IMR-90 (cell line): Measurements from ENCODE around the gene COL25A1. TPM values are rescaled to one million over a fixed set of nuclear protein-coding genes. Genes with fewer than 3 reads are reported as not detected.

ENCODE experiments used
- ATAC-seq: fragments of 200-7000 bp; cut with Tn5 transposase; 2 replicates; pipeline ENCODE4 v1.9.1; 2020; ENCODE audit warnings: low read depth, mild to moderate bottlenecking, moderate library complexity
- BruUV-seq: library from RNA; stranded (reverse); fragments of 400-500 nt; replicated peaks from 2 replicates; lab custom pipeline; 2021; lab: Mats Ljungman, UMichigan
- CTCF ChIA-PET: fragments of 300-600 bp; formaldehyde crosslinking; extraction: SDS; loops from one replicate; lab custom pipeline; 2021; ENCODE audit warnings: antibody characterized with exemption; lab: Yijun Ruan, JAX
- POLR2A ChIA-PET: fragments of 300-600 bp; sonication (Branson Sonifier 250); formaldehyde crosslinking; loops from one replicate; lab custom pipeline; 2022; ENCODE audit warnings: antibody characterized with exemption; ENCODE audit not compliant: unreplicated experiment; lab: Charles Lee
- DNase-seq: peaks from one replicate; pipeline ENCODE4 v3.0.0; 2013
- H2AFZ ChIP-seq: replicated peaks from 2 replicates; pipeline ENCODE3; 2013; ENCODE audit warnings: low read length, mild to moderate bottlenecking; ENCODE audit not compliant: poor library complexity
- H2AK5ac ChIP-seq: 2 replicates; pipeline ENCODE4 v1.6.1; 2013; ENCODE audit warnings: low read depth, low read length, inconsistent platforms
- H2AK9ac ChIP-seq: replicated peaks from 2 replicates; pipeline ENCODE3; 2013; ENCODE audit warnings: mild to moderate bottlenecking, low read depth, low read length, moderate library complexity; ENCODE audit not compliant: poor library complexity
- H2BK120ac ChIP-seq: 2 replicates; pipeline ENCODE4 v1.6.1; 2013; ENCODE audit warnings: low read depth, low read length, inconsistent platforms
- H2BK15ac ChIP-seq: 3 replicates; pipeline ENCODE4 v1.6.1; 2013; ENCODE audit warnings: low read depth, low read length, inconsistent platforms
- H2BK20ac ChIP-seq: 2 replicates; pipeline ENCODE4 v1.6.1; 2013; ENCODE audit warnings: low read depth, mild to moderate bottlenecking, inconsistent platforms, low read length, moderate library complexity
- H2BK5ac ChIP-seq: 2 replicates; pipeline ENCODE4 v1.6.1; 2013; ENCODE audit warnings: mild to moderate bottlenecking, low read depth, low read length, inconsistent platforms; ENCODE audit not compliant: poor library complexity, severe bottlenecking
- H3K14ac ChIP-seq: replicated peaks from 2 replicates; pipeline ENCODE4 v1.6.1; 2013; ENCODE audit warnings: low read depth, low read length, inconsistent platforms
- H3K18ac ChIP-seq: 2 replicates; pipeline ENCODE4 v1.6.1; 2013; ENCODE audit warnings: low read depth, low read length, control low read depth
- H3K23ac ChIP-seq: 2 replicates; pipeline ENCODE4 v1.6.1; 2013; ENCODE audit warnings: low read depth, low read length, inconsistent platforms
- H3K27ac ChIP-seq: 2 replicates; pipeline ENCODE4 v1.5.1; 2013; ENCODE audit warnings: mild to moderate bottlenecking, control low read depth, low read length; ENCODE audit not compliant: insufficient read depth
- H3K27me3 ChIP-seq: 2 replicates; pipeline ENCODE4 v1.6.1; 2013; ENCODE audit warnings: low read length; ENCODE audit not compliant: control insufficient read depth, insufficient read depth
- H3K36me3 ChIP-seq: 2 replicates; pipeline ENCODE4 v1.6.1; 2013; ENCODE audit warnings: low read length, mixed read lengths; ENCODE audit not compliant: control insufficient read depth, insufficient read depth
- H3K4ac ChIP-seq: 2 replicates; pipeline ENCODE4 v1.6.1; 2013; ENCODE audit warnings: low read depth, low read length, inconsistent platforms
- H3K4me1 ChIP-seq: 2 replicates; pipeline ENCODE4 v1.6.1; 2013; ENCODE audit warnings: low read length, mixed read lengths; ENCODE audit not compliant: control insufficient read depth, insufficient read depth
- H3K4me2 ChIP-seq: 2 replicates; pipeline ENCODE4 v1.6.1; 2013; ENCODE audit warnings: low read depth, mild to moderate bottlenecking, control low read depth, low read length, moderate library complexity
- H3K4me3 ChIP-seq: 2 replicates; pipeline ENCODE4 v1.5.1; 2013; ENCODE audit warnings: low read depth, mild to moderate bottlenecking, control low read depth, low read length, moderate library complexity; ENCODE audit not compliant: insufficient read depth
- H3K56ac ChIP-seq: 2 replicates; pipeline ENCODE4 v1.6.1; 2013; ENCODE audit warnings: low read length, inconsistent platforms; ENCODE audit not compliant: insufficient read depth; ENCODE audit errors: extremely low read depth
- H3K79me1 ChIP-seq, 2 experiments: 2 replicates each; pipeline ENCODE4 v1.6.1; 2013; ENCODE audit warnings: low read length in 2 of 2, inconsistent platforms in 1 of 2, low read depth in 1 of 2
- H3K9ac ChIP-seq: 2 replicates; pipeline ENCODE4 v1.6.1; 2013; ENCODE audit warnings: low read depth, low read length, control low read depth
- H3K9me1 ChIP-seq: 2 replicates; pipeline ENCODE4 v1.6.1; 2013; ENCODE audit warnings: low read length, inconsistent platforms; ENCODE audit not compliant: insufficient read depth
- H3K9me3 ChIP-seq: 2 replicates; pipeline ENCODE4 v1.6.1; 2013; ENCODE audit warnings: low read length; ENCODE audit not compliant: control insufficient read depth, insufficient read depth
- H4K20me1 ChIP-seq: 2 replicates; pipeline ENCODE4 v1.6.1; 2013; ENCODE audit warnings: low read length, inconsistent platforms; ENCODE audit not compliant: insufficient read depth
- H4K5ac ChIP-seq: 2 replicates; pipeline ENCODE4 v1.6.1; 2013; ENCODE audit warnings: mild to moderate bottlenecking, low read depth, low read length, control low read depth
- H4K8ac ChIP-seq, 2 experiments: 2 replicates each; pipeline ENCODE4 v1.6.1; 2013; ENCODE audit warnings: low read depth in 2 of 2, low read length in 2 of 2, control low read depth in 1 of 2, inconsistent platforms in 1 of 2
- H4K91ac ChIP-seq: 2 replicates; pipeline ENCODE4 v1.6.1; 2013; ENCODE audit warnings: low read depth, low read length, inconsistent platforms; ENCODE audit not compliant: insufficient read depth
- CEBPB ChIP-seq: IDR thresholded peaks from 2 replicates; pipeline ENCODE4 v1.6.1; 2012; ENCODE audit warnings: low read depth, low read length, improper control_type of control experiment
- CHD1 ChIP-seq: IDR thresholded peaks from 2 replicates; pipeline ENCODE4 v1.6.1; 2012; ENCODE audit warnings: low read depth, low read length, improper control_type of control experiment
- CTCF ChIP-seq: conservative IDR thresholded peaks from 2 replicates; pipeline ENCODE4 v1.5.1; 2012; ENCODE audit warnings: mild to moderate bottlenecking, low read depth, low read length, improper control_type of control experiment
- ELK1 ChIP-seq: fragments of 150-350 bp; IDR thresholded peaks from 2 replicates; pipeline ENCODE4 v1.6.1; 2016; ENCODE audit warnings: low read depth, mild to moderate bottlenecking, low read length, moderate library complexity, borderline replicate concordance
- MXI1 ChIP-seq: IDR thresholded peaks from 2 replicates; pipeline ENCODE4 v1.6.1; 2012; ENCODE audit warnings: low read depth, mild to moderate bottlenecking, low read length, moderate library complexity, borderline replicate concordance
- RFX5 ChIP-seq: IDR thresholded peaks from 2 replicates; pipeline ENCODE4 v1.8.0; 2012; ENCODE audit warnings: low read depth, mild to moderate bottlenecking, low read length, moderate library complexity
- SMC3 ChIP-seq: fragments of 150-350 bp; IDR thresholded peaks from 2 replicates; pipeline ENCODE4 v1.6.1; 2016; ENCODE audit warnings: low read depth, mild to moderate bottlenecking, antibody characterized with exemption, low read length, moderate library complexity
- WGBS, 2 experiments: methylation state at CpG; one replicate each; pipeline versions ENCODE4 v1.1.5 to v1.1.7; 2013; ENCODE audit warnings: missing lambda C conversion rate in 2 of 2; ENCODE audit not compliant: insufficient read length in 1 of 2; ENCODE audit errors: extremely low coverage in 2 of 2; 5-methylcytosine and 5-hydroxymethylcytosine counted together
- dilution Hi-C: fragments of 300-500 bp; cut with HindIII; formaldehyde crosslinking; loops from one replicate; pipeline ENCODE4 v1.14.3; 2018; ENCODE audit warnings: low sequenced_read_pairs; ENCODE audit not compliant: unreplicated experiment
- in situ Hi-C: fragments of 300-500 bp; cut with MboI; formaldehyde crosslinking; loops from 3 replicates; pipeline ENCODE4 v1.14.3; 2019; ENCODE audit warnings: low sequenced_read_pairs, inconsistent platforms, mixed read lengths
- intact Hi-C: fragments of 100-400 bp; cut with micrococcal nuclease; formaldehyde crosslinking; loops from 2 replicates; pipeline ENCODE4 v1.10.0; 2022
- polyA plus RNA-seq, 3 experiments: library from polyadenylated mRNA; depleted of rRNA; stranded (reverse); fragments of >200 nt; gene quantifications; 2 replicates each; pipeline ENCODE4 v1.2.3, GENCODE V29; 2012; ENCODE audit warnings: low replicate concordance in 1 of 3
- total RNA-seq: library from RNA; depleted of rRNA; stranded (reverse); fragments of >200 nt; gene quantifications from 2 replicates; pipeline ENCODE4 v1.2.3, GENCODE V29; 2012

The COL25A1 gene
- total and polyA plus RNA-seq, 2 of the 4 experiments (the other 2 are of a cell fraction) = under 0.01 to 0.05 TPM

- Histone ChIP-seq H2BK5ac (no peak overlapping the region), H2AFZ (no peak overlapping the region), H2BK20ac (no peak overlapping the region), H3K4me3 (no peak overlapping the region), H3K56ac (no peak overlapping the region), H3K4me2 (no peak overlapping the region), H3K27me3 (peaks cover 3% of the 10 kb centered on the region), H4K91ac (no peak overlapping the region), H3K9me1 (no peaks in the 10 kb centered on the region), H3K36me3 (no peaks in the 10 kb centered on the region), H3K27ac (no peak overlapping the region), H2BK15ac (no peak overlapping the region), H3K14ac (no peak overlapping the region), H3K4ac (no peak overlapping the region), H2BK120ac (no peak overlapping the region), H4K5ac (no peak overlapping the region), H3K79me1 (no peaks in the 10 kb centered on the region), H2AK9ac (no peak overlapping the region), H3K4me1 (no peaks in the 10 kb centered on the region), H3K9ac (no peak overlapping the region), H3K18ac (no peak overlapping the region), H3K23ac (no peak overlapping the region), H2AK5ac (no peak overlapping the region), H3K9me3 (no peaks in the 10 kb centered on the region), H4K20me1 (no peaks in the 10 kb centered on the region), H4K8ac (no peak overlapping the region)
- WGBS, 2 experiments = no CpG with 5 or more reads among the region's 1 CpG
- dilution Hi-C loops = no loop called here
- intact Hi-C loops = no loop called here
- no peak for TF ChIP-seq CTCF
- no peak for TF ChIP-seq CEBPB
- TF ChIP-seq MXI1 = no peak
- no peak for TF ChIP-seq CHD1
- TF ChIP-seq RFX5 = no peak
- no peak for TF ChIP-seq ELK1
- no peak for TF ChIP-seq SMC3
- ChIA-PET CTCF (no interaction called here), POLR2A (no interaction called here)
- DNase-seq (no peak), ATAC-seq (no peak)
- BruUV-seq = no TSS peak
- in situ Hi-C loops = no loop called here
Measured at GRCh38 chr4:108811486-108811885, 491.0 kb downstream of the COL25A1 start.
